Keratinocyte (primary cell): ENCODE data around the gene GALNS.

ENCODE experiments used
- CTCF ChIP-seq, 3 experiments: IDR thresholded peaks in 1 of 3; conservative IDR thresholded peaks in 1 of 3; optimal IDR thresholded peaks in 1 of 3; 2 replicates in 2 of 3; 3 replicates in 1 of 3; pipeline versions ENCODE3 to v1.5.1; 2011; ENCODE audit warnings: low read length in 3 of 3, mild to moderate bottlenecking in 3 of 3, moderate library complexity in 2 of 3, control low read depth in 1 of 3, inconsistent platforms in 1 of 3; ENCODE audit not compliant: insufficient read depth in 2 of 3; ENCODE audit errors: extremely low read depth in 1 of 3
- EZH2 ChIP-seq: IDR thresholded peaks from one replicate; pipeline ENCODE4 v1.6.1; 2012; ENCODE audit warnings: inconsistent platforms, mild to moderate bottlenecking, low read length, moderate library complexity

GRCh38 chr16:88864099-88864498 is 7.4 kb upstream of the GALNS start:
- TF ChIP-seq CTCF (optimal IDR thresholded peaks at IDR 0.05 in 1 of 3, IDR thresholded peaks at IDR 0.05 in 1 of 3, conservative IDR thresholded peaks at IDR 0.05 in 1 of 3; ENCODE audit: extremely low read depth in 1 of 3, insufficient read depth in 2 of 3, low read length in 3 of 3) = no peak
- TF ChIP-seq EZH2 = no peak
